GM18502 (cell line): ENCODE measurements around the gene SUGP2.

Experiments used
- ATAC-seq: cut with Tn5 transposase; IDR thresholded peaks from one replicate; pipeline ENCODE4 v1.9.1; 2021; ENCODE audit warnings: mild to moderate bottlenecking; ENCODE audit not compliant: unreplicated experiment, poor library complexity

The SUGP2 gene

DNA sequence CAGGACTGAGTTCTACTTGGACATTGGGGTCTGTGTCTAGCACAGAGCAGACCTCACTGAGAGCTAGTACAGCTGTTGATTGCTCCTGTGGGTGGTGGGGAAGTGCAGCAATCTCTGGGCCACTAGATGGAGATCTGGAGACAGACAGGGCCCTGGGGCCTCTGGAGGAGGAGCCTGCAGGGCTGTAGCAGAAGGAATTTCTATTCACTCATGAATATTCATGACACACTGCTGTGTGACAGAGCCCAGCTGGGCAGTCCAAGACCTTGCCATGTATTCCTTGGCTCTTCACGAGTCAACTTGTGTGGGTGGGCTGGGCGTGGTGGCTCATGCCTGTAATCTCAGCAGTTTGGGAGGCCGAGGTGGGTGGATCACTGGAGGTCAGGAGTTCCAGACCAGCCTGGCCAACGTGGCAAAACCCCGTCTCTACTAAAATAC lies 37.5 kb downstream of the SUGP2 start:
- no peak for ATAC-seq

DNA sequence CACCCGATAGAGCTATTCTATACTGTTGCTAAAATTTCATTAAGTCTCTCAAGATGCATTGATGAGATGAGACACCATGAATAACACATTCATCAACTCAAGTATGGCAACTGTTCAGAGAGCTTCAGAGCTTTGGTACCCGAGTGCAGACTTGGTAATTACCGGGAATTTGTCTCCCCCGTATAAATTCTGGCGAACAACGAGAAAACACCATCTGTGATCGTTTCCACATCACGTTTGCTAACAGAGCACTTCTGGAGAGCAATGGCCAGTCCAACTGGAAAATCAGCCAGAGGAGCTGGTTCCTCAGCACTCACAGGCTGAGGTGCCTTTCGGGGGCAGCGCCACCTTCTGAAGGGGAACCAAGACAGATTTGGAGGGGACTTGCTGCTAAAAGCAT lies 40.2 kb downstream of the SUGP2 start:
- ATAC-seq = no peak

DNA sequence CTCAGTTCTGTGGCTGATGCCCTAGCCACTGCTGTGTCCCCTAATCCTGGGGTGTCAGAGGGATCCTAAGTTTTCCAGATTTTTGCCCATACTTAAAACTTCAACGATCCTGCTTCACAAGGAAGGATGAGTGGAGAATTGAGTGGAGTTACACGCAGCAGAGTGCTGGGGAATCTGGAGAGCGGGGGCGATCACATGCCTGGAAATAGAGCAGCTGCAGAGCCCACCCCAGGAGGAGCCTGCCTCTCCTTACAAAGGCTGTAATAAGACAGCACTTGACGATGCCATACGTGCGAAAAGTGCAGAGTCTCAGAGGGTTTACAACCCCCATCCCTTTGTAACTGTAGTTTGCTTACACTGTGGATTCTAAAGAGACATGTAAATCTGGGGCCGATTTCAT lies 40.6 kb downstream of the SUGP2 start:
- no peak for ATAC-seq

DNA sequence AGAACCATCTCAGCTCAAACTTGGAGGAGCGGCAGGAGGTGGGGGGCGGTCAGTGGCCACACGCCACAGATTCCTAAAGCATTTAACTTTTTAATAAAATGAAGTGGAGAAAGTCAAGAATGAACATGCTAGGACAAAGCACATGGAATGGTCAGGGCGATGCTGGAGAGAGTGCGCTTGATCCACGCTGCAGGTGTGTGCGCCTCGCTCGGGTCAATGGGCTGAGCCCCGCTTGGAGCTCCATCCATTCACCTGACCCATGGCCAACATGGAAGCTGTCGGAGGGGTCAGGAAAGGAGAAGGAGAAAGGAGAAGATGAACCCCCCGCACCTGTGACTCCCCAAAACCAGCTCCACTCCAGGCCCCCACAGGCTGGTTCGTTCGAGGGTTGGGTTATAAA lies 41.8 kb downstream of the SUGP2 start:
- ATAC-seq = no peak

DNA sequence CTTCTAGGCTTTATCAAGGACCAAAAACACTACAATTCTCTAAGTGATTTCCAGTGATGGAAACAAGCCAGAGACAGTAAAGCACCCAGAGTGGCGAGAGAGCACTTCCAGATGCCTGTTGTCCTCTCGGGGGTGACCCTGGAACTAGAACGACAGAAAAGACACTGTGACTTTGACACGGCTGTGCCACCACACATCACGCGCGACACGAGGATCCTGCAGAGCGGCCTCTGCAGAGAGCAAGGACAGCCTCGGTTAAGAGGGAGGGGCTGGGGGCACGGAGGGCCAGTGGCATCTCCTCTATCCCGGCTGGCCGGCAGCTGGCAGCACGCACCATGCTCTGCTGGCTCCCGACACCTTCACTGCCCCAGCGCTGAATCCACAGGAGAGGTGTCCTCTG lies 42.3 kb downstream of the SUGP2 start:
- ATAC-seq = no peak

DNA sequence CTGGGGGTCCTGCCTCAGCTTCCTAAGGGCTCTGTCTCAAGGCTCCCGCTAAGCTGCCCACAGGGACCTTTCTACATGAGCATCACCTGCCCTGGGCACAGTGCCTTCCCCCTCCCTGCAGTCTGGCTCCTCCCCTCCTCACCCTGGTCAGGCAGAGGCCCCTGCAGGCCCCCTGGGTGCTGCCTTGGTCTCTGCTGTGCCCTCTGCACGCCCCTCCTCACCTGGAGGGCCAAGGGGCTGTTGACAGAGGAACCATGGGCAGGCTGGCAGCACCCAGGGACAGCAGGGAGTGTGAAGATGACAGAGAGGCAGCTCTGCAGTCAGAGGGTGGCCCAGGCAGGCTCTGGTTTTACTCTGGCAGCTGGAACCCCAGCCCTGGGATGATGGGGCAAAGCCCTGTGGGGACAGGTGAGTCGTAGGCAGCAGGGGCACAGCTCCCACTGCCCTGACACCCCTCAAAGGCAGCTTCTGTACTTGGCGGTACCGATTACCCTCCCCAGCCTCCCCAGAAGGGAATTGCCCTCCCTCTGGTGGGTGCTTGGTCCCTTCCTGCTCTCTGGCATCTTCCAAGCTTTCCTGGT lies 43.1 kb downstream of the SUGP2 start:
- no peak for ATAC-seq

DNA sequence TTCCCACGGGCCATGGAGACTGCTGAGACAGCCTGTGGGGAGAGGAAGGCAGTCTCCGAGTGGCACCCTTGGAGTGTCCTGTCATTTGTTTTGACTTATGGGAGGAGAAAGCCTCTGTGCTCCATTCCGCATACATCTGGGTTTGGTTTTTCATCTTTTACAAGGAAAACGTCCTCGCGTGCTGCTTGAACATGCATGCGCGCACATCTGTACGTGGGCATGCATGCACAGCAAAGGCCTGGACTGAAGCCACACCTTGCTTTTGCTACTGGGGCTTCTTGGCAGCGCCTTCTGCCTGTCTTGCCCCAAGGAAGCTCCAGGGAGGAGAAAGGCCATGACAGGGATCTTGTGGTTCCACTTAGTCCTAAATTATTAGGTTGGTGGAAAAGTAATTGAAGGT lies 44.0 kb downstream of the SUGP2 start:
- ATAC-seq = no peak

DNA sequence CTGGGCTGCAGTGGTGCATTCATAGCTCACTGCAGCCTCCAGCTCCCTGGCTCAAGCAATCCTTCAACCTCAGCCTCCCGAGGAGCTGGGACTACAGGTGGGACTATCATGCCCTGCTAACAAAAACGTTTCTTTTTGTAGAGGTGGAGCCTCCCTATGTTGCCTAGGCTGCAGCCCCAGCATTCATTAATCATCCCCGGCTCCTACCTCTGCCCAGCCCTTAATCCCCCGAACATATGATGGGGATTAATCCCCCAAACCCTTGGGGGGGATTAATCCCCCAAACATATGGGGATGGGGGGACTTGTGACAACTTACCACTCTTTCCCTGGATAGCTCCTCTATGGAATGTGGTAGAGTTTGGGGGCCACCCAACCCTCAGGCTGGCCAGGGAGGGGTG lies 45.9 kb downstream of the SUGP2 start:
- ATAC-seq = no peak

DNA sequence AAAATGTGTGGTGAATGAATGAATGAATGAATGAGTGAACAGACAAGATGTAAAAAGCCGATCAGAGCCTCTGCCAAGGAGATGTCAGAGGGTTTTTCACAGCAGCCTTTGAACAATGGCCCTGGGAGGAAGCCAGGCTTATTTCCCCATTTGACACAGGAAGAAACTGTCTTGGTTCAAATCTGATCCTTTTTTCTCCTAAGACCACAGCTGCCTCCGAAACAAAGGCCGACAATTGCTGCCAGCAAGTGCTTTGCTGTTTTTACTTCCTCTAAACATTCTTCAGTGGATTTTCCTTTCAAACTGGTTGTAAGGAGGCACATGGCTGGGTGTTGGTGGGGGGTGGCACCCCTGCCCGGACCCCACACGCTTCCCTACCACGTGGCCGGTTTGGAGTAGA lies 48.1 kb downstream of the SUGP2 start:
- no peak for ATAC-seq

DNA sequence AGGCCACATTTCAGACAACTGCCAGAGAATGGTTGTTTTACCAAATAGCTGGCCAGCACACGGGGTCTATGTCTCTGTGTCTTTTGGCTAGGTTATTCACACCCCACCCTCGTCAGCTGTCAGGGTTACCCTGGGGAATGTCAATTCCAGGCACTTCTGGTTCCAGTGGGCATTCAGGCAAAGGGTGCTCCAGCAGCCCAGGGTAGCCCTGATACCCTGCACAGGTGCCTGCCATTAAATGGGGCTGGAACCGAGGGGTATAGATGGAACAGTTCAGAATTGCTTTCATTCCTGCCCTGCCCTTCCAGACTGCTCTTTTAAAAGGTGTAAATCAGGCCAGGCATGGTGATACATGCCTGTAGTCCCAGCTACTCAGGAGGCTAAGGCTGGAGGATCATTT lies 49.1 kb downstream of the SUGP2 start:
- ATAC-seq = no peak

DNA sequence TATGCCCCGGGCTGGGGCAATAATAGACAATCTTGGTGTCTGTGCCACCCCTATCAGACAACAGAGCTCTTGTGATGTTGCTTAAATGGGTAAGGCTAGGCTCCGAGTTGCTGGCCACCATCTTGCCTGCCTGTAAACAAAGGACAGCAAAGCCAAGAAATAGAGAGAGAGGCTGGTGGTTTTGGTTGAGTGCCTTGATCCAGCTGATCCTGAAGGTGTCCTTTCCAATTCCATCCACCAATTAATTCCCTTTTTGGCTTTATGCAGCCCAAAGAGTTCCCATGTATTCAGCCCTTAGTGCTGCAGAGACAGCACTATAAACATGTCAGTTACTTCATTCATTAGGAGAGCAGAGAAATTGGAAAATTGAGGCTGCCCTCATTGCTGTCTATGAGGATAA lies 50.6 kb downstream of the SUGP2 start:
- no peak for ATAC-seq

DNA sequence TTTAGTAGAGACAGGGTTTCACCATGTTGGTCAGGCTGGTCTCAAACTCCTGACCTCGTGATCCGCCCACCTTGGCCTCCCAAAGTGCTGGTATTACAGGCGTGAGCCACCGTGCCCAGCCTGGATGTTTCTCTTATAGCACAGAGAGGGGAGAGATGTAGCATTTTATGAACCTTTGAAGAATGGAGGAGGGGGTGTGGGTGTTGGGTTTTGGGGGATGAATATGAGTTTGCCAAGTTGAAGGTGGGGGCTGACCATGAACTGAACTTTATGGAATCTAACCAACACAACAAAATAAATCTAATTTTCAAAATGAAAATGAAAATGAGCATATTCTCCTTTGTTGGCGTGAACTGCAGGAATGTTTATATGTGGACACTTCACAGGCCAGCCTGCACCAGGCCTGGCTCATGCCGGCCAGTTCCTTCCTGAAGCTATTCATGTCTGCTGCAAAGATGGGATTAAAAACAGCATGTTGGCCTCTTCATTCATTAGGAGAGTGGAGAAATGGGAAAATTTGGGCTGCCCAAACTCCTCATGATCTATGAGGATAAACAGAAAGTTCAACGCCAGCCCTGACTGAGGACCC lies 52.8 kb downstream of the SUGP2 start:
- ATAC-seq = no peak

DNA sequence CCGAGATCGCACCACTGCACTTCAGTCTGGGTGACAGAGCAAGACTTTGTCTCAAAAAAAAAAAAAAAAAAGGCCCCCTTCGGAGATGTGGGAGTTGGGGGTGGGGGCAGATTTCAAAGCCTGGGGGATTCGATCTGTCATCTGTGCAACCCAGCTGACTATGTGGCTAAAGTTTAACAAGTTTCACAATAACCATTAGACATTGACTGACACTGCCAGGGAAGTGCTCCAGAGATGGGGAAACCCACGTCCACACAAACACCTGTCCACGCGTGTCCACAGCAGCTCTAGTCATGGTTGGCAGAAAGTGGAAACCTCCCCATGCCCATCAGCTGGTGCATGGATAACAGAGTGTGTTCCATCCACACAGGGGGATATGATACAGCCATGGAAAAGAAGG lies 54.7 kb downstream of the SUGP2 start:
- no peak for ATAC-seq

DNA sequence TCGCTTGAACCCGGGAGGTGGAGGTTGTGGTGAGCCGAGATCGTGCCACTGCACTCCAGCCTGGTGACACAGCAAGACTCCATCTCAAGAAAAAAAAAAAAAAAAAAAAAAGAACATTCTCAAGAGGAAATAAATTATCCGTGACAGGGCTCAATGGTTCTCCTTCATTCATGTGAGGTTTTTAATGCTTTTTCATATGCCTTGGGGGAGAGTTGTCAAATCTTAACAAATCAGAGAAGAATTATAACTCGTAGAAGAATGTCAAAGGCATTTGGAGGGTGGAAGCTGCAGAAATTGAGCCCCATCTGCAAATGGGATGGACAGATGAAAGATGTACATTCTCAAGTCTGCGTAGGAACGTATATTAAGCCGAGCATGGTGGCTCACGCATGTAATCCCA lies 57.4 kb downstream of the SUGP2 start:
- no peak for ATAC-seq

DNA sequence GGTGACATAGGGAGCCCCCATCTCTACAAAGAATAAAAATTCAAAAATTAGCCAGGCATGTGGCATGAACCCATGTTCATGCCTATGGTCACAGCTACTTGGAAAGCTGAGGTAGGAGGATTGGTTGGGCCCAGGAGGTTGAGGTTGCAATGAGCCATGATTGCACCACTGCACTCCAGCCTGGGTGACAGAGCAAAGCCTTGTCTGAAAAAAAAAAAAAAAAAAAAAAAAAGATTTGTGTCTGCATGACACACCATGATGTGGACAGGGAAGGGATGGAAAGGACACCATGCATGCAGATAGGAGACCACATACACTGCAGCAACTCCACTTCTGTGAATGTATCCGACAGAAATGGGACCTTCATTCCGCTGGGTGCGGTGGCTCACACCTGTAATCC lies 58.3 kb downstream of the SUGP2 start:
- no peak for ATAC-seq

DNA sequence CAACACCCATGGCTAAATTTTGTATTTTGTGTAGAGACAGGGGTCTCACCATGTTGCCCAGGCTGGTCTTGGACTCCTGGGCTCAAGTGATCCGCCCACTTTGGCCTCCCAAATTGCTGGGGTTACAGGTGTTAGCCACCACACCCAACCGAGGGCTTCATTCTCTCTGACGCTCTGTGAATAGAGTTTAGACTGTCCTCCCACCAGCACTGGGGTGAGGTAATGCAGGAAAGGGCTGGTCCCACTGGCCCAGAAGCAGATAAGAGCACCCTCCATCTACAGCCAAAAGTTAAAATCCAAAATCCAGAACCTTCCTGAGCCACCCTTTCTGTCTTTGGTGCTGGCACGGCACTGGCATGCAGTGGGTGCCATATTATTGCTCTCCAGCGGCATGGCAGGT lies 60.5 kb downstream of the SUGP2 start:
- no peak for ATAC-seq

DNA sequence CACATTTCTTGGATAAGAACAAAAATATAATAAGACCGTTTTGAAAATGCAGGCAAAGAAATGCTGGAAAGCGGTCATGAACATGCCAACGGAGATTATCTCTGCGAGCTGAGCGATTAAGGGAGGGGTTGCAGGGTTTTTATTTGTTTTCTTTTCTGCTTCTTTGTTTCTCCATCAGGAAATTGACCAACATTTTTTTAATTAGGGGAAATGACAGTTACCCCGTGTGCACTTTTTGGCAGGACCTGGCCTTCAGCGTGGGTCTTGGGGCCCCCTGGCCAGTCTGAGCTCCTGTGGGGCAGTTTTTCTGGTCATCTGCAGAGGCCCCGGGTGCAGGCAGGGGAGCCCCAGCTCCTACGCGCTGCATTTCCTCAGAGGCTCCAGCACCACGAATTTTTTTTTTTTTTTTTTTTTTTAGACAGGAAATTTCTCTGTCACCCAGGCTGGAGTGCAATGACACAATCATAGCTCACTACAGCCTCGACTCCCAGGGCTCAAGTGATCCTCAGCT lies 61.0 kb downstream of the SUGP2 start:
- no peak for ATAC-seq

DNA sequence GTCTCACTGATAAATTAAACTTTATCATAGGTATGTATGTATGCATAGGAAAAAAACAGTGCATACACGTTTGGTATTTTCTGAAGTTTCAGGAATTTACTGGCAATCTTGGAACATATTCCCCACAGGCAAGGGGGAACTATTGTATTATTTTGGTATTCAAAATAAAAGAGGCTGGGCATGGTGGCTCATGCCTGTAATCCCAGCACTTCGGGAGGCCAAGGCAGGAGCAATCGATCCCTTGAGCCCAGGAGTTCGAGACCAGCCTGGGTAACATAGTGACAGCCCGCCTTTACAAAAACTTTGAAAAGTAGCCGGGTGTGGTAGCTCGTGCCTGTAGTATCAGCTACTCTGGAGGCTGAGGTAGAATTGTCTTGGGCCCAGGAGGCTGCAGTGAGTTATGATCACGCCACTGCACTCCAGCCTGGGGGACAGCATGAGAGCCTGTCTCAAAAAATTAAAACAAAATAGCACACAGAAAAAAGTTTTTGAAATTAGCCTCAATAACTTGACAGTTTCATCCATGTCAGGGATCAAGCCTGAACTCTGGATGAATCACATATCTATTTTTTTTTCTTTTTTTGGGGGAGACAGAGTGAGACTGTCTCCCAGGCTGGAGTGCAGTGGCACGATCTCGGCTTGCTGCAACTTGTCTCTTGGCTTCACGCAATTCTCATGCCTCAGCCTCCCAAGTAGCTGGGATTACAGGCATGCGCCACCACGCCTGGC lies 63.2 kb downstream of the SUGP2 start:
- ATAC-seq = no peak

DNA sequence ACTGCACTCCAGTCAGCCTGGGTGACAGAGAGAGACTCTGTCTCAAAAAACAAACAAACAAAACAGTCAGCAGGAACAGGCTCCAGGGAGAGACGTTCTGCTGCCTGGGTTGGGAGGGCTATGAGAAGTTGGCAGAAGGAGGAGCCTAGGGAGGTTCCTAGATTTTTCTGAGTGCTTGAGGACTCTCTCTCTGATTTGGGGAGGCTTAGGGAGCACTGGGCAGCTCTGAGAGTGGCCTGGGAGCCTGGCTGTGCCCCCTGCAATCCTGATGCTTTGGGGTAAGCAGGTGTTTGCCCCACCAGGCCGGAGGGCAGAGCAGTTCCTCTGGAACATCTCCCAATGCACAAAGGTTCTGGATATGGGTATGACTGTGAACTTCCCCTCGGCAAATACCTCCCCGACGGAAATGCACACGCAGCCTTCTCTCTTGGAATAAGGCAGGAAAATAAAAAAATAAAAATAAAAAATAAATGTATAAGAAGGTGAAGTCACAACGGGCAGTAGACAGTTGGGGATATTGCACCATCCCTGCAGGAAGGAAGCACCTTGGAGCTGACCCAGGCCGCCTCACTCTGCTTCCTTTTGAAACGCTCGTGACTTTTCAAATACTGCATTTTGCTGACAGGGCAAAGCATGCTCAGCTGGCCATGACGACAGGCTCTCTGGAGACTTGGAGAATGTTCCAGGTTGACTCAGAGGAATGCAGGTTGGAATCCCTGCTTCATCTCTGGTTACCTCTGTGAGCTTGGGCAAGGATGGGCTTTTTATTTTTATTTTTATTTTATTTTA lies 65.8 kb downstream of the SUGP2 start:
- no peak for ATAC-seq

DNA sequence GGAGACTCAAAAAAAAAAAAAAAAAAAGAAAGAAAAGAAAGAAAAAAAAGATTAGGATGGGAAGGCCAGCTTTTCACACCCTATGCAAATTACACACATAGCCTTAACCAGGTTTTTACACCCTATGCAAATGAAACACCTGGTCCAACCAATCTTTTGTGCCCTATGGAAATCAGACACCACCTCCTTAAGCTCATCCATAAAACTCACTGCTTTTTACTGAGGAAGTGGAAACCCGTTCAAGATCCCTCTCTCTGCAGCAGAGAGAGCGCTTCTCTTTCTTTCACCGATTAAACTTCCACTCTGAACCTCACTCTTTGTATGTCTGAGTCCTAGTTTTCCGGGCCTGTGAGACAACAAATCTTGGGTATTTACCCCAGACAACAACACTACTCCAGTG lies 67.0 kb downstream of the SUGP2 start:
- no peak for ATAC-seq

DNA sequence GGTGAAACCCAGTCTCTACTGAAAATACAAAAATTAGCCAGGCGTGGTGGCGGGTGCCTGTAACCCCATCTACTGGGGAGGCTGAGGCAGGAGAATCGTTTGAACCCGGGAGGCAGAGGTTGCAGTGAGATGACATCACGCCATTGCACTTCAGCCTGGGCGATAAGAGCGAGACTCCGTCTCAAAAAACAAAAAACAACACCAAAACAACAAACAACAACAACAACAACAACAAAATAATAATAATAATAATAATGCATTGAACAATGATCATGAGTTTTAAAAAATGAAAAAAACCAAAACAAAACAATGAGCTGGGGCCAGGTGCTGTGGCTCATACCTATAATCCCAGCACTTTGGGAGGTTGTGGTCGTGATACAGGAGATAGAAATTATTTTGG lies 69.2 kb downstream of the SUGP2 start:
- no peak for ATAC-seq
